ENCODE data around the gene TENM4. TPM values are rescaled to one million over a fixed set of nuclear protein-coding genes. Genes with fewer than 3 reads are reported as not detected.

Gene TENM4
- total RNA-seq, 1 donor from 2014 or later = 0.21 TPM

DNA sequence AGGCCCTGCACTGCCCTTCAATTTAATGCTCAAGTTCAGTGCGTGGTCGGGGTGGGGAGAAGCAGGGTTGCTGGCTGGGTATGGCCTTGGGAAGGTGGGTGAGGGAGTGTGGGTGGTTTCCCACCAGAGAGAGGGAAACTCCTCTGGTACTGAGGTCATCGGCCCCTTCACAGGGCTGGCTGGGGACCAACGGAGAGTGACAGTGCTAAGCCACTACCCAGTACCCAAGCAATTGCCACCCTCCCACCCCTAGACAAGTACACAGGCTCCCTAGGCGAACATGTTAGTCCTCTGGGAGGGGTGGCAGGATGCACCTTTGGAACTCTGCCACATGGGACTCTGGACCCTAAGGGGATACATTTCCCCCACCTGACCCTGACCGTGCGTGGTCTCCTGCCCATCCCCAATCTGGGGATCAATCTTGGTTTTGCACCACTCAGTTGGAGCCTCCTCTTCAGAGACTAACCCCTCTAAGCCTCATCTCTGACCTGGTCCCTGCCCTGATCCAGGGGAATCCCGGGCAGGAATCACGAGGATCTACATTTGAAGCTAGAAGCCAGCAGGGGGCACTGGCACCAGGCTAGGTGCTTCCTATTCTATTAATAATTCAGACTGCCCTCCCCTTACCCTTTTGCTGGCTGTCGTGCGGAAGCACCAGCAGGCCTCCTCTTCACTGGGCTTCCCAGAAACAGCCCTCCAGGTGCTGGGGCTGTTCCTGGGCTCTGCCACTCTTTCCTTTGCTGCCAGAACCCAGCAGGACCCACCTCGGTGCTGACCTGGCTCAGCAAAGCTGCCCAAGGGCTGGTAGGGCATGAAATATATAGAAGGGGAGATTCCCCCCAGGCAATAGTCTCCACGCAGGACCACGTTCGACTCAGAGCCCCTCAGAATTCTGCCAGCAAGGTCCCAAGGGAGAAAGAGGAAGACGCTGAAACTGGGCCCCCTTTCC lies 377.7 kb downstream of the TENM4 start:
- DNase-seq (ENCODE audit: low read depth) = no peak

DNA sequence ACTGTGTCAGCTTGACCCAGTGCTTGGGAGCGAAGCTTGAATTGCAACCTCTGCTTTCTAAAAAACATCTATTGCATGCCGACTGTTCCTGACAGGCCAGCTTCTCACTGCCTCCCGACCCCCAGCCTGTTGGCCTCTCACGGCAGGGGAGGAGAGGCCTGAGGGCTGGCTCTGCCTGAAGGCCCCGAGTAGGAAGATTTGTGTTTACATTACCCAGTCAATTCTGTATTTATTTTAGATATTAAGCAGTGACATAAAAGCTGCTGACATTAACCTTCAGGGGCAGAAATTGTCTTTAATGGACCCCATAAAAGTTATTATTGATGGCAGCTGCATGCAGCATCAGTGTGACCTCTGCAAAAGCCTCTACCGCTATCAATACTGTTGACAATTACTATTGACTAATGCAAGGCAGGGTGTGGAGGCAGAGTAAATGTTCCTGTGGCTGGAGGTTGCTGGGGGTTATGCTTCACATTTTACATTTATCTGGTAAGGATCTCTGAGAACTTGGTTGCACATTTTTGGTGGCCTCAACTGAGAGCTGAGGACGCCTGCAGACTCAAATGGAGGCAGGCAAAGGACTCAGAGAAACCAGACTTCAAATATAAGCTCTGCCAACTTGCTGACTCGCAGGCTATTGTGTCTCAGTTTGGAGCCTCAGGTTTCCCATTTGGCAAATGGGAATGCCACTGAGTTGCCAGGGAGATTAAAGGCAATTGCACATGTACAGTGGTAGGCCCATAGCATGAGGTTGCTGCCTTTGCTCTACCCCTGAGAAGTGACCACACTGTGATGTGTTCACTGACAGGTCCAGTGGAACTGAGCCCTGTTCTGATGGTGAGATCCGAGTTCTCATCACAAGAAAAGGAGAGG lies 380.5 kb downstream of the TENM4 start:
- DNase-seq (ENCODE audit: low read depth) = no peak

DNA sequence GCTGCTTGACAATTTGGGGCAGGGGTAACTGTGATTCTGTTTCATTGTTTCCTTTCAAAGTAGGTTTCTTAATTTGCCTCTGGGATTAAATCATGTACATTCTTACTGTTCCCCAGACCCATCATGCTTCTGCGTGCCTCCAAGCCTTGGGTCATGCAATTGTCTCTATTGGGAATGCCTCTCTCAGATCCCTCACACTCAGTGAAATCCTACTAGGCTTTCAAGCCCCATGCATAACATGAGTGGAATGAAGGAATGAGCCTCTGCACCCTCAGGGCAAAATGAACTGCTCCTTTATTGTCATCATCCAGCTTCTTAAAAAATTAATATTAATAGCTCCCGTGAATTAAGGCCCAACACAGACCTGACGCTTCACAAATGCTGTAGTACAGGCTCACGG lies 381.7 kb downstream of the TENM4 start:
- DNase-seq (ENCODE audit: low read depth) = no peak

DNA sequence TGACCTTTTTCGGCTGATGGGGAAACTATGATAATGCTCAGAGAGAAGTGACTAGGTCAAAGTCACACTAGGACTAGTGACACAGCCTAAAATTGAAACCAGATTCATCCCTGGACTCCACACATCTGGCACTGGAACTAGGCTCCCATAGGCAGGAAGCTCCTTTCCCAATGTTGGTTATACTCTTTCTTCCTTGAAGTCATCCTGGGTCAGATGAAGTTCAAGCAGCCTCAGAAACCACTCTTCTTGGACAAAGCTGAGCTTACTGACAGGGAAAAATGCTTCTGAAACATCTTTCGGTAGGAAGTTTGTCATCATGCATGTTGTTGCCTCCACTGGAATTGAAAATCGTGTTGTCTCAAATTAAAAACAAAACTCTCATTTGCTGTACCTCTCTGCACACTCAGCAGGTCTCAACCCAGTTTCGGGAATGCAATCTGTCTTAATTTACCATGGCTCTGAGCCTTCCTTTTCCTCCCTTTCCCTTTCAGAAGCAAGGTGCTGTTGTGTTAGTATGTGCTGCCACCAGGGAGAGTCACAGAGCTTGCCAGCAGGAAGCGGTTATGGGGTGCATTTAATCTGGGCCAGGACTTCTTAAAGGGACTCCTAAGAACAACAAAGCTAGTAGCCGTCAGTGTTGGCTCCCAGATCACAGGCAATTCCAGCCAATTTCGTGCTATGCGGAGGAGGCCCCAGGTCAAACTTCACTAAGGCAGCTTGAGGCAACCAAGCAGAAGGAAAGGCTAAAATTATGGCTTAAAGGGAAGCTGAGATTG lies 384.8 kb downstream of the TENM4 start:
- DNase-seq (ENCODE audit: low read depth) = no peak

DNA sequence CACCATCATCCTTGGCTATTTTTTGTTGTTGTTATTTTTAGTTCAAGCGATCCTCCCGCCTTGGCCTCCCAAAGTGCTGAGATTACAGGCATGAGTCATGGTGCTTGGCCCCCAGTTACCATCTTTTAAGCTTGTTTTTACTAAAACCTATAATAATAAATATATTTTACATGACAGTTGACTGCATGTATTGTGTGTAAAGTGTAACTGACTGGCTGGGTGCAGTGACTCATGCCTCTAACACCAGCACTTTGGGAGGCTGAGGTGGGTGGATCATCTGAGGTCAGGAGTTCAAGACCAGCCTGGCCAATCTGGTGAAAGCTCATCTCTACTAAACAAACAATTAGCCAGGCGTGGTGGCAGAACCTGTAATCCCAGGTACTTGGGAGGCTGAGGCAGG lies 386.2 kb downstream of the TENM4 start:
- no peak for DNase-seq (ENCODE audit: low read depth)

DNA sequence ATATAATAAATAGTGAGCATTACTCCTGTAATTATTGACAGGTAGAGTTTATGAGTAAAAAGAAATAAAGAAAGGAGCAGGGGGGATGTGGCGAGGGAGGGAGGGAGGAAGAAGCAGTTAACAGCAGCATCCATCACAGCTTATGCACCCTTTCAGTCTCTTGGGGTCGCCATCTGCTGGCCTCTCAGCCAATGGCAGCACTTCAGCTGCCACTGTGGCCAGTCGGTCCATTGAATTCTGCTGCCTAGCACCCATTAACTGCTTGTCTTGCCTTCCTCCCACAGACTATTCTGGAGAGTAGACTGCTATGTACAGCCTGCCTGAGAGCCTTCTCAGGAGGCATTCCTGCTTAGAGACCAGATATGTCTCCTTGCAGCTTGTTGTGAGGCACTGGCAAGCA lies 388.3 kb downstream of the TENM4 start:
- no peak for DNase-seq (ENCODE audit: low read depth)

DNA sequence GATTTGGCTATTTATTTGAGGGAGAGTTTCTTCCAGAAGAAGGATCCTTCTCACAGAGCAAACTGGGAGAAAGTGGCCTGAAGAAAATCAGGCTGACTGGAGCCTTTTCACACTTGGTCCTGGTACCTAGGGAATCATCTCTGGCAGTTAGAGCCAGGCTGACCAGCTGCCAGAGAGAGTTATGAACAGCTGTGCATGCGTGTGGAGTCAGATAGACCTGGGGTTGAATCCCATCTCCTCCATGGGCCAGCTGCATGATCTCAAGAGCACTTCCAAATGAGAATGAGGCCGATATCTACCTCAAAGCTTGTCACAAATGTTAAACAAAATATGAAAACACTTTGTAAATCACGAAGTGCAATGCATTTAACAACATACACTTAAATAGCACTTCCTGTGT lies 390.0 kb downstream of the TENM4 start:
- no peak for DNase-seq (ENCODE audit: low read depth)

DNA sequence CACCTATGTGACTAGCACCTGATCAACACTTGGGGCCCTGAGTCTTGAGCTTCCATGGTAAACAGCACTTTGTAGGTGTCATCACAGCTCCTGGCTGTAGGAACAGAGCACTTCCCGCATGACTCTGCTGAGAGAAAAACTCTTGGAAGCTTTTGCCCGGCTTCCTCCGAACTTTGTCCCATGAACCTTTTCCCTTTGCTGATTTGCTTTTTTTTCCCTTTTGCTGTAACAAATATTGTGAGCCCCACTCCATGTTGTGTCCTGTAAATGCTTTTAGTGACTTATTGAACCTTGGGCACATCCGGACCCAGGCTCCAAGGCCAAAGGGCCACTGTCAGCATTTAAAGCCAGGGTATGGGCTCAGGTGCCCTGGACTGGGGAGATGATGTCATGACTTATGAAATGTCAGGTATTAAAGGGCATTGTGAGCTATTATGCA lies 391.1 kb downstream of the TENM4 start:
- no peak for DNase-seq (ENCODE audit: low read depth)

DNA sequence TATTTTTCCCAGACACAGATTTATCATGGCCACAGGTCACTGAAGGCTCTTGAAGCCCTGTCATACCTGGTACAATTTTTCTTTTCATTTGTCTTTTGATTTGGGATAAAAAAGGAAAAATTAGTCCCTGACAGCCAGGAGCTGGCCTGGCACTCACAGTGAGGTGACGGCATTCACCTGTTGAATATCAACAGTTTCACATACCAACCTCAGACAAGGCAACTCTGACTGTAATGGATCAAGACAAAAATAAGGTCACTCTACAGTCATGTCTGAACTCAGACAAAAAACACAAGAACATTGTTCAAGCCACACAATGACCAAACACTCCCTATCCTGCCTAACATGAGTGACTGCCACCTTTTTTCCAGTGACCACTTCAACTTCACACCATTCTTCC lies 392.9 kb downstream of the TENM4 start:
- DNase-seq (ENCODE audit: low read depth) = no peak

DNA sequence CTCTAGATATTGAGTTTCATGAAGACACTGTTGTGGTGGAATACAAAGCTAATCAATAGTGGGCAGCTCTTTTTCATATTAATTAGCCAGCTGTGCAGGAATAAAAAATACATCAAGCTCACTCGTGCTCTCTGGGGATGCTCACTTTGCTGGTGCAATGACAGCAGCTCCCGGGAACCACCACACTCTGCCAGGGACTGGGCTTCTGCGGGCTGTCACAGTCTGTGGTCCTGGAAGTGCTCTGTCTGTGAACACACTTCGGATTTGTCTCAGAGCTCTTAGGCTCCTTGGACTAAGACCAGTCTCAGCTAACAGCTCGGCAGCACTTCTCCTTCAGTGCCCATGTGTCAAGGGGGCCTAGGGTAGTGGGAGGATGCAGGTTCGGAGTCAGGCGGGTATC lies 393.5 kb downstream of the TENM4 start:
- DNase-seq (ENCODE audit: low read depth) = no peak

DNA sequence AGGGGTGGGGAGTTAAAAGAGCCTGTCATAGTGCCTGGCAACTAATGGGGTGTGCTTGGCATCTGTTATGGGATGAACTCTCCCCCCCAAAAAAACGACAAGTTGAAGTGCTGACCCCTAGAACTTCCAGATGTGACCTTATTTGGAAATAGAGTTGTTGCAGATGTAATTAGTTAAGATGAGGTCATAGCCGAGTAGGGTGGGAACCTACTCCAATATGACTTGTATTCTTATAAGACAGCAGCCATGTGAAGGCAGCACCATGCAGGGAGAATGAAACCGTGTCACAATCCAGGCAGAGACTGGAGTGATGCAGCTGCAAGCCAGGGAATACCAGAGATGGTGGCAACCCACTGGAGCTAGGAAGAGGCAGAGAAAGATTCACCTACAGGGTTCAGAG lies 394.5 kb downstream of the TENM4 start:
- DNase-seq (ENCODE audit: low read depth) = no peak

DNA sequence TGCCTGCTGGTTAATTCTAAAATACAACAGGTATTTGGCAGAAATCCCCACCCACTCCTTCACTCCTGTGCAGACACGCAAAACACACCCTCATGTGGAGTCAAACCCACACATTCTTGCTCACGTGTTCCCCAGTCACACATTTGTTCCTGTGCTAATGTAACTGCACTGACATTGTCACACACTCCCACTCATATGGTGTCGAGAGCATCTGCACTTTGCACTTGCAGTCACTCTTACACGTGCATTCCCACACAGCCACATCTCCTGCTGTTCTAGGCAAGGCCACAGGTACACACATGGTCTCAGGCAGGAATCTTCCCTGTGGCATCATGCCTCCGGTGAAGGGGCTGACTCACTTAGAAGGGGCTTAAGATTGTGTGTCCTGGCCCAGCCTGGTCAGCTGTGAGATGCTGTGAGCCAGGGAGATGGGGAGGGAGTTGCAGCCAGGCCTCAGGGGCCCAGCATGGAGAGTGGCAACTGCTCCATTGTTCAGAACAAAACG lies 395.0 kb downstream of the TENM4 start:
- no peak for DNase-seq (ENCODE audit: low read depth)

DNA sequence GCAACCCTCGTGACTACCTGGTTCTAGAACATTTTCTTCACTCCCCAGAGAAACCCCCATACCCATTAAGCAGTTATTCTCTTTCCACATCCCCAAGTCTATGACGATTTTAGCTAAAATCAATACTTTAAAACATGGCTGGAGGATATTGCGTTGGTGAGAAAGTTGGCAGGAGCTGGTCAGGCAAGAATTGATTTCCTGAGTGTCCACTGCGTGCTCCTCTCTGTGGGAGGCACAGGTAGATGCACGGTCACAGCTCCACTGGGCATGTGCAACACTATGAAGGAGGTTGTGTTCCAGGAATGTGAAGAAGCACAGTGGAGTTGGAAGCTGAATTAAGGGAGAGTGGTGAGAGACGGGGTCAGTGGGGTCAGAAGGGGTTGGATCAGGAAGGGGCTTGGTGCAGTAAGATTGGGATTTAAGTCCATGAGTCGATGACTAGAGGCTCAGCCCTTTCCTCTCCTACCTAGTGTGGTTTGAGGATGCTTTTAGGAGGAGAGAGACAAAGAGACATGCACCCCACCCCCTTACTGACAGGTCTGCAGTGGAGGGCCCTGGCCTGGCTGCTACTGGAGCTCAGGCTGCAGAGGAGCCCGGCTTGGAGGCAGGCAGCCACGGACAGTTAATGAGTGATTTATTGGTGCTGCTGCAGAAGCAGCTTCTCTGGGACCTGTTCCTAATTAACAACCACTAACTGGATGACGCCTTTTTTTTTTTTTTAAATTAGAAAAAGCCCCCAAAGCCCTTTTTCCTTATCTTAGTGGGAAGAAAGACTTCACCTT lies 395.6 kb downstream of the TENM4 start:
- no peak for DNase-seq (ENCODE audit: low read depth)

DNA sequence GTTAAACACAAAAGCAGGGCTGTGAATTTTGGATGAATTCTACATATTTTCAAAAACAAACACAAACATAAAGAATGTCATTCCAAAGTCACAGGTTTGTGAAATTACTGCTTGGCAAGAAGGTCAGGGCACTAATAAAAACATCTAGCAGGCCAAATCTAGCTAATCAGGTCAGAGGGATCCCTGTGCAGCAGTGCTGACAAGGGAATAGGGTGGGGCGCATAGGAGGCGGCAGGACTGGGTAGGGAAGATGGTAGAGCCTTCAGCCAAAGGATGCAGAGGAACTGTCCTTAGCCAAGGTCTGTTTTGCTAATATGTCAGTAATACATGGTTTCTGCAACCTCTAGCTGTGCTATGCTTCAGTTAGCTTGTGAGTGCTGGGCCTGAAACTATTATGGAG lies 396.6 kb downstream of the TENM4 start:
- DNase-seq (ENCODE audit: low read depth) = no peak

DNA sequence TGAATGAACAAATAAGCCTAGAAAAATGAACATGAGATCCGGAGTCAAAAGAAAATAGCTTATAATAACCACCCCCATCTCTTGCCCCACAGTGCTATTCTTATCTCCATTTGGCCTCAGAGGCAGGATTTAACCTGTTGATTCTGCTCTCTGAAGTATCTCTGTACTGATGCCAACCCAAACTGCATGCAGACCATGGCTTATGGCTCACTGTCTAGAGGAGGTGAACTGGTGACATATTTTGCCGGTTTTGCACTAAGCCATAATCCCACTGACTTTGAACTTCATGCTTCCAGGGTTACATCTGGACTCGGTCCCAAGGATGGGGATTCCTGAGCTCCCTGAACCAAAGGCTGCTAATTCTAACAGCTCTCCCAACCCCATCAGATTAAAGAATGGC lies 397.1 kb downstream of the TENM4 start:
- DNase-seq (ENCODE audit: low read depth) = no peak

DNA sequence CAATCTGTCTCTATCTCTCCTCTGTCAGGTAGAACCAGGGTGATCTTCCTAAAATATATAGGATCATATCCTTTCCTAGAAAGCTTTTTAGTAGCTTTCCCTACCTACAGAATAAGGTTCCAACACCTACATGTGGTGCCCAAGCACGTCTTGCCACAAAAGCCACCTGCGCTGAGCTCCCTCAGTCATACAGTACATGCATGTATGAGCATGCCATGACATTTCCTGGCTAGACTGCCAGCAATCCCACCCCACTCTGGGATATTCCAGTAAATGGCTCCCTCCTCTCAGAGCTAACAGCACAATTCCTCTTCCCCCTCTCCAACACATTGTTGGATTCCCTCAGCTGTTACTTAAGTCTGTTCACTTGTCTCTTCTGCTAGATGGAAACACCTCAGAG lies 398.0 kb downstream of the TENM4 start:
- DNase-seq (ENCODE audit: low read depth) = no peak

DNA sequence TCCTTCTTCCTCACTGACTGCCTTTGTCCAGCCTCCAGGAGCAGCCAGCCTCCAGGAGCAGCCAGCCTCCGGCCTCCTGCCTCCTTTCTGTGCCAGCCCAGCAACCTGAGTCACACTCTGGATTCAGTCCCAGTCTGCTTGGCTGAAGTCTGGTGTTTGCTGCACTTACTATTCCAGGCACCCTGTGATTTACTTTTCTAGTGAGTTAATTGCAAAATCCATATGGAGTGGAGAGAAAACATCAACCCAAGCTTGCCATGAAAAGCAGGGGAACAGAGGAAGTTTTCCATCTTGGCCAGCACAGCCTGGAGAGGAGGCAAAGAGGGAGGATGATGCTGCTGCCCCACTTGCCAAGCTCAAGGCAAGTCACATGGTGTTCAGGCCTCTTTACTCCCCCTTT lies 400.5 kb downstream of the TENM4 start:
- DNase-seq (ENCODE audit: low read depth) = no peak

DNA sequence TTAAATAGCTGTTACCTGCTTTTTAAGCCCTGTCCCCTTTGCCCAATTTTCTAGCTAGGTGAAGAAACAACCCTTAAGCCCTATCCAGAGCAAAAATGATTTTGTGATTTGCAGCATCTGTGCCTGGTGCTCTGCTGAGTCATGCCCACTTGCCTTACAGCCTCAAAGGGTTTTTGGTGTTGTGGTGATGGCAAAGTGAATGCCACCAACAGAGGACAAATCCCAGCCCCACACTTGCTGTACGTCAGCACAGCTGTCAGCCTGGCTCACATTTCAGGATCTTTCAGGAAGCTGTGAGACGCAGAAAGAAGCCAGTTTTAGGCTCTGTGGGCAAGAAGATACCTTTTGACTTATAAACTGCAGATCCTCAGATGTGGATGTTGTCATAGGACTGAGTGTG lies 401.7 kb downstream of the TENM4 start:
- peak; percentile 12 for DNase-seq (ENCODE audit: low read depth)

DNA sequence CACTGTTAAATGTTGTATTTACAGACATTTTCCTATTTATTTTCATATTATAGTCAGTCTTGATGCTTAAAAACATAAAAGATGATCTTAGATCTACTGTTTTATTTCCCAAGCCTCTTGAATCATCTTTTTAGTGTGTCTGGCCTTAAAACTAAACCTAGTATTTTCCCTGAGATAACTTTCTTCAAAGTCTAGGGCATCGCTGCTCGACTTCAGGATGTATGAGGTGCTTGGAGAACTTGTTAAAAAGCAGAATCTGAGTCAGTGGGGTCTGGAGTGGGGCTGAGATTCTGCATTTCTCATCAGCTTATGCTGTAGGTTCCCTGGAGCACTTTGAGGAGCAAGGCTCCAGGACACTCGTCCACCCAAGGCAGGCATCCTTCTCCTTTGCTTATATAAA lies 404.9 kb downstream of the TENM4 start:
- DNase-seq (ENCODE audit: low read depth) = no peak

DNA sequence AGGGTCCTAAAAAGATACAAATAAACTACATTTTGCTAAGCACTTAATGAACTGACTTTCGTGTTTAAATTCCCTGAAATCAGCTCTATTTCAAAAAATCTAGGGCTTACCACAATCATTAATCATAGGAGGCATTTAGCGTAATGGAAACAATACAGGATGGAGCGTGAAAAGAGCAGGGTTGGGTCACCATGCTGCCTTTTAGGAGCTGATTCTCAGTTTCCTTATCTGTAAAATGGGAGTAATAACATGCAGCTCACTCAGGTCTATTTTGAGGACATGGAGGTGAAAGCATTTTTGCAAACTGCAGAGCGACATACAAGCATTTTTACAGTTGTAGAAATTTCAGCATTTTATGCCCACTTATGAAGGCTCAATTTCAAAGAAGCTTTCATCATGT lies 407.0 kb downstream of the TENM4 start:
- DNase-seq (ENCODE audit: low read depth) = no peak

DNA sequence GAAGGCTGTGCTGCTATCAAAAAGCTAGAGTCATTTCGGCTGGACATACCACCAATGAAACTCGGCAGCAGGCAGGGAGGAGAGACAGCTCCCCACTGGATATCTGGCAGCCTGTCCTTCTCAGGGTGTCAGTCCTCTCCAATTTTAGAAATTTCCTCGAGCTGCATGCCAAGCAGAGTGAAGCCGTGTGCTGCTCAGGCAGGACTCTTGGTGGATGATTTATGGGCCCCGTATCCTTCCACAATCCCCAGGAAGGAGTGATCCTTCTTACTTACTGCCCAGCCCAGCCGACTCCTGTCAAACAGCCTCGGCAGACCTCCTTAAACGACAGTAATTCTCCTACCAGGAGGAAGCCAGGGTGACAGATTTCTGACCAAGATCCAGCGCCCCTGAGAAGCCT lies 410.4 kb downstream of the TENM4 start:
- no peak for DNase-seq (ENCODE audit: low read depth)
